Keratinocyte (primary cell): ENCODE results near the gene NCEH1. TPM values are rescaled to one million over a fixed set of nuclear protein-coding genes. Genes with fewer than 3 reads are reported as not detected.

Source experiments
- DNase-seq: peaks from one replicate; pipeline ENCODE4 v3.0.0-alpha.2; 2011; ENCODE audit warnings: low read depth, missing footprints, low spot score
- FAIRE-seq: peaks from 2 replicates; lab custom pipeline; 2011; peaks lifted over from hg19 to GRCh38; lab: Jason Lieb, UNC
- H2AFZ ChIP-seq: 2 replicates; pipeline ENCODE4 v1.6.0; 2012; ENCODE audit warnings: low read length, control low read depth, inconsistent platforms; ENCODE audit not compliant: control insufficient read depth
- H3K27ac ChIP-seq: 2 replicates; pipeline ENCODE4 v1.5.1; 2011; ENCODE audit warnings: low read length; ENCODE audit not compliant: control insufficient read depth, insufficient read depth
- H3K27me3 ChIP-seq: 3 replicates; pipeline ENCODE4 v1.6.0; 2011; ENCODE audit warnings: low read length; ENCODE audit not compliant: control insufficient read depth, insufficient read depth; ENCODE audit errors: extremely low read depth
- H3K36me3 ChIP-seq, 2 experiments: 2 replicates in 1 of 2; 3 replicates in 1 of 2; pipeline ENCODE4 v1.5.1; 2011; ENCODE audit warnings: low read length in 2 of 2, mild to moderate bottlenecking in 1 of 2; ENCODE audit not compliant: control insufficient read depth in 2 of 2, insufficient read depth in 2 of 2; ENCODE audit errors: extremely low read depth in 1 of 2
- H3K4me1 ChIP-seq: 3 replicates; pipeline ENCODE4 v1.5.1; 2011; ENCODE audit warnings: low read length; ENCODE audit not compliant: control insufficient read depth, insufficient read depth; ENCODE audit errors: extremely low read depth
- H3K4me2 ChIP-seq: 3 replicates; pipeline ENCODE4 v1.6.0; 2011; ENCODE audit warnings: low read depth, low read length; ENCODE audit not compliant: control insufficient read depth, insufficient read depth; ENCODE audit errors: extremely low read depth
- H3K4me3 ChIP-seq, 3 experiments: fragments of 200-600 bp in 1 of 3; sonication (generic) in 1 of 3; 2 replicates in 2 of 3; 3 replicates in 1 of 3; pipeline ENCODE4 v1.5.1; 2011 to 2016; ENCODE audit warnings: low read length in 3 of 3, mild to moderate bottlenecking in 3 of 3, control low read depth in 2 of 3, inconsistent platforms in 1 of 3, low read depth in 1 of 3, mixed read lengths in 1 of 3, mixed run types in 1 of 3, moderate library complexity in 1 of 3; ENCODE audit not compliant: control insufficient read depth in 2 of 3, insufficient read depth in 2 of 3; ENCODE audit errors: extremely low read depth in 1 of 3
- H3K79me2 ChIP-seq: 2 replicates; pipeline ENCODE4 v1.6.0; 2012; ENCODE audit warnings: low read length; ENCODE audit not compliant: control insufficient read depth, insufficient read depth
- H3K9ac ChIP-seq: 3 replicates; pipeline ENCODE4 v1.6.0; 2011; ENCODE audit warnings: low read length; ENCODE audit not compliant: control insufficient read depth, insufficient read depth; ENCODE audit errors: extremely low read depth
- H3K9me1 ChIP-seq: 3 replicates; pipeline ENCODE4 v1.6.0; 2011; ENCODE audit warnings: low read length; ENCODE audit not compliant: control insufficient read depth, insufficient read depth; ENCODE audit errors: extremely low read depth
- H3K9me3 ChIP-seq: 2 replicates; pipeline ENCODE4 v1.5.1; 2012; ENCODE audit warnings: low read depth, low read length; ENCODE audit not compliant: control insufficient read depth
- H4K20me1 ChIP-seq: 3 replicates; pipeline ENCODE4 v1.6.0; 2011; ENCODE audit warnings: low read length; ENCODE audit not compliant: control insufficient read depth, insufficient read depth; ENCODE audit errors: extremely low read depth
- EZH2 ChIP-seq: IDR thresholded peaks from one replicate; pipeline ENCODE4 v1.6.1; 2012; ENCODE audit warnings: inconsistent platforms, mild to moderate bottlenecking, low read length, moderate library complexity
- dilution Hi-C: fragments of 300-500 bp; cut with MboI; formaldehyde crosslinking; loops from one replicate; pipeline ENCODE4 v1.7.0; 2020; ENCODE audit warnings: low sequenced_read_pairs; ENCODE audit not compliant: extremely low pct_ligation_motif_present
- polyA plus RNA-seq, 5 experiments: library from polyadenylated mRNA; depleted of rRNA in 3 of 5; stranded (reverse) in 3 of 5; stranded (forward) in 1 of 5; unstranded in 1 of 5; fragments of >200 nt; gene quantifications; 1 replicate in 1 of 5; 2 replicates in 3 of 5; 3 replicates in 1 of 5; pipeline versions ENCODE4 v1.2.1 to v1.2.3, GENCODE V29; 2011 to 2012; ENCODE audit warnings: missing spikeins in 2 of 5, low read depth in 1 of 5, low replicate concordance in 1 of 5
- TF ChIP-seq, protein P1 (sequence below), 3 experiments: IDR thresholded peaks in 1 of 3; conservative IDR thresholded peaks in 1 of 3; optimal IDR thresholded peaks in 1 of 3; 2 replicates in 2 of 3; 3 replicates in 1 of 3; pipeline versions ENCODE3 to v1.5.1; 2011; ENCODE audit warnings: low read length in 3 of 3, mild to moderate bottlenecking in 3 of 3, moderate library complexity in 2 of 3, control low read depth in 1 of 3, inconsistent platforms in 1 of 3; ENCODE audit not compliant: insufficient read depth in 2 of 3; ENCODE audit errors: extremely low read depth in 1 of 3

Gene NCEH1
- polyA plus RNA-seq, 1 donor (not counting 4 experiments of a cell fraction or from before 2014, with no cell fraction given), result 13.2 TPM

DNA sequence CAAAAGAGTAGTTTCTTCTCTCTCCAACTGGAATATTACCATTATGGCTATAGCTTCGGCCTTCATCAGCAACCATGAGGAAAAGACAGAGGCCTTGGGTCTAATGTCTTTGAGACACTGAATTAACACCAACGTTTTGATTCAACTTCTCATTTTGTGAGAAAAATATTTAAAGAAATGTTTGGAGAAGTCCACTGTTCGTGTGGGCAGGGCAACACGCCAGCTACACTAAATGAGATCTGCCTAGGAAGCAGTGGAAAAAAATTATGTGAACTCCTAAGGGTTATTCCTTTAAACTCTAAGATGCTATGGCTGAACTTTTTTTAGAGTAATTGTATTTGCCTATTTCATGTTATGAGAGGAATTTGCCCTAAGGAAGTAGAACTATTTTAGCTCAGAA, 41.8 kb downstream of the NCEH1 start:
- no peaks in the 10 kb centered on the region for H3K27me3 ChIP-seq
- no peak overlapping the region for H2AFZ ChIP-seq
- H3K4me1 ChIP-seq, result peaks cover 3% of the 10 kb centered on the region
- no peak overlapping the region for H3K4me3 ChIP-seq
- no peak overlapping the region for H3K9ac ChIP-seq
- H3K79me2 ChIP-seq, result no peaks in the 10 kb centered on the region
- FAIRE-seq (no peak), DNase-seq (no peak)
- no peak overlapping the region for H3K4me2 ChIP-seq
- no peaks in the 10 kb centered on the region for H3K9me1 ChIP-seq
- H4K20me1 ChIP-seq, result no peaks in the 10 kb centered on the region
- no peaks in the 10 kb centered on the region for H3K36me3 ChIP-seq
- no peaks in the 10 kb centered on the region for H3K9me3 ChIP-seq
- no peak overlapping the region for H3K27ac ChIP-seq
- dilution Hi-C loops, result no loop called here
- TF ChIP-seq, protein P1, sequence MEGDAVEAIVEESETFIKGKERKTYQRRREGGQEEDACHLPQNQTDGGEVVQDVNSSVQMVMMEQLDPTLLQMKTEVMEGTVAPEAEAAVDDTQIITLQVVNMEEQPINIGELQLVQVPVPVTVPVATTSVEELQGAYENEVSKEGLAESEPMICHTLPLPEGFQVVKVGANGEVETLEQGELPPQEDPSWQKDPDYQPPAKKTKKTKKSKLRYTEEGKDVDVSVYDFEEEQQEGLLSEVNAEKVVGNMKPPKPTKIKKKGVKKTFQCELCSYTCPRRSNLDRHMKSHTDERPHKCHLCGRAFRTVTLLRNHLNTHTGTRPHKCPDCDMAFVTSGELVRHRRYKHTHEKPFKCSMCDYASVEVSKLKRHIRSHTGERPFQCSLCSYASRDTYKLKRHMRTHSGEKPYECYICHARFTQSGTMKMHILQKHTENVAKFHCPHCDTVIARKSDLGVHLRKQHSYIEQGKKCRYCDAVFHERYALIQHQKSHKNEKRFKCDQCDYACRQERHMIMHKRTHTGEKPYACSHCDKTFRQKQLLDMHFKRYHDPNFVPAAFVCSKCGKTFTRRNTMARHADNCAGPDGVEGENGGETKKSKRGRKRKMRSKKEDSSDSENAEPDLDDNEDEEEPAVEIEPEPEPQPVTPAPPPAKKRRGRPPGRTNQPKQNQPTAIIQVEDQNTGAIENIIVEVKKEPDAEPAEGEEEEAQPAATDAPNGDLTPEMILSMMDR (optimal IDR thresholded peaks at IDR 0.05 in 1 of 3, IDR thresholded peaks at IDR 0.05 in 1 of 3, conservative IDR thresholded peaks at IDR 0.05 in 1 of 3; ENCODE audit: extremely low read depth in 1 of 3, insufficient read depth in 2 of 3, low read length in 3 of 3), result no peak
- no peak for TF ChIP-seq EZH2

DNA sequence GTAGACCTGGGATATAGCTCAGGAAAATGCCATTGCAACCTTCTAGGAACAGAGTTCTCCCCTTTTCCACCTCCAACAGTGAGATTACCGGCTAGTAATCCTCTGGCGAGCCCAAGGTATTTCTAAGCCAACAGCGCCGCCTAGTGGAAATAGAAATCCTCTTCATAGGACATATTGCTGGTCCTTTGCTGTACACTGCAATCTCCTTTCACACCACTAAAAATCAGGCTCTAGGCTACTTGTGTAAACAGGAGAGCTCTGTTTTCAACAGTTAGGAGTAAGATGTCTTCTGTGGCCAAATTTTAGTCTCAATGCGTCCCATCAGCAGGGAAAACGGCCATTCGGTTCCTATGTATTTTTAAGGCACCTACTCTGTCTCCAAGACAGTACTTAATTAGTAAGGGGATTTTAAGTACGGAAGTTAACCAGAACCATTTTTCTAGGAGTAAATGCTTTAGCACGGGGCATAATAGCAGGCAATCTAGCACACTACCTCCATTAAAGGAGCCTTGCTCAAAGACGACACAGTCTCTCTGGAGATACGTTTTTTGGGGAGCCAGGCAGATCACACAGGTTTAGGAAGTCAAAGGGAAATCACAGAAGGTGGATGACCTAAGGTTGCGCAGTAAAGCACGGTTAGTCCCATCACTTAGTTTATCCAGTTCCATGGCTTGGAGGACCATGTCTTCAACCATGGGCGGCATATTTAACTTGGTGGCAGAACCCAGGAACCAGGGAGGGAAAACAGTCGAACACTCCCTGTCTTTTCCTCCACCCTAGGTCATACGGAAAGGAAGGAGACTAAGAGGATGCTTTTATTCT, 43.8 kb downstream of the NCEH1 start:
- Histone ChIP-seq H2AFZ (no peak overlapping the region), H3K27me3 (no peaks in the 10 kb centered on the region), H3K9ac (no peak overlapping the region), H3K79me2 (no peaks in the 10 kb centered on the region), H3K27ac (no peak overlapping the region), H3K36me3 (no peaks in the 10 kb centered on the region), H3K9me3 (no peaks in the 10 kb centered on the region), H4K20me1 (no peaks in the 10 kb centered on the region), H3K4me3 (no peak overlapping the region), H3K9me1 (no peaks in the 10 kb centered on the region), H3K4me2 (no peak overlapping the region), H3K4me1 (no peaks in the 10 kb centered on the region)
- TF ChIP-seq EZH2, result no peak
- TF ChIP-seq, protein P1 (optimal IDR thresholded peaks at IDR 0.05 in 1 of 3, IDR thresholded peaks at IDR 0.05 in 1 of 3, conservative IDR thresholded peaks at IDR 0.05 in 1 of 3; ENCODE audit: extremely low read depth in 1 of 3, insufficient read depth in 2 of 3, low read length in 3 of 3), result peak; percentile 68 to 91 (median 78)
- FAIRE-seq (peak; percentile 86), DNase-seq (peak; percentile 28)
- dilution Hi-C loops, result no loop called here
